ENCODE measurements around the gene LRP2. TPM values are rescaled to one million over a fixed set of nuclear protein-coding genes. Genes with fewer than 3 reads are reported as not detected.

The LRP2 gene
- total RNA-seq, 4 donors from 2014 or later, result under 0.01 to 0.35 (median 0.06) TPM; not detected in 1

DNA sequence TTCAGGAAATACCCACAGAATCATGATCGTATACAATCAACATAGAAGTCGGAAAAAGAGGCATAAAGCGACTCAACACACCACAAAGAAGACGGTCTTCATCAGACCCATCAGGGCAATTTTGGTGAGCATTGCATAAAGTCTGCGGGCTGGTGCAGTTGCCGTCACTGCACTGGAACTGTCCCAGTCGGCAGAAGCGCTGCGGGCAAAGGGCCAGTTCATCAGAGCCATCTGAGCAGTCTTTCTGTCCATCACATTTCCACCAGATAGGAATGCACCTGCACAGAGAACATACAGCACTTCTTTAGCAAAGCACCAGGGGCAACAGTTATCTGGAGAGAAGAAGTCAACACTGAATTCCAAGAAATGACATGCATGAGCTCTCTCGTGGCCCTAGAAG, 187.2 kb downstream of the LRP2 start:
- TF ChIP-seq CTCF (IDR thresholded peaks at IDR 0.05) (no peak), POLR2A (IDR thresholded peaks at IDR 0.05) (no peak)
- DNase-seq, result no peak
- no peaks in the 10 kb centered on the region for H3K27me3 ChIP-seq
- intact Hi-C loops (cut with DNase I; ENCODE audit: low total_unique reads), result no loop called here
- no peaks in the 10 kb centered on the region for H3K9me3 ChIP-seq
- H3K4me1 ChIP-seq, result no peaks in the 10 kb centered on the region
- no peaks in the 10 kb centered on the region for H3K36me3 ChIP-seq
- H3K27ac ChIP-seq, result no peak overlapping the region
- no peak overlapping the region for H3K4me3 ChIP-seq

DNA sequence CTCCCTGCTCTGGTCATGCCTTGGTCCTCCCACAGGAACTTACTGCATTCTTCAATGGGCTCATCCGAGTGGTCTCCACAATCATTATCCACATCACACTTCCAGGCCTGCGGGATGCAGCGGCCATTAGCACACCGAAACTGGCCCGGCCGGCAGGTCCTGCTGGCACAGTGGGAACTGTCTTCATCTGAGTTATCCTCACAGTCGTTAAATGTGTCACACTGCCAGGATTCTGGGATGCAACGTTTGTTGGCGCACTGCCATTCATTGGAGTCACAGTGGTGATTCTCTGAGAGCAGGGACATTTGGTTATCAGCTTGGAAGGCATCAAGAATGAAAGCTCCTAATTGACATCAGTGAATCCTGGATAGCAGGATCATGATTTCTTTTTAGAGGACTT, 188.5 kb downstream of the LRP2 start:
- no peak for DNase-seq
- H3K36me3 ChIP-seq, result no peaks in the 10 kb centered on the region
- intact Hi-C loops (cut with DNase I; ENCODE audit: low total_unique reads), result no loop called here
- no peak overlapping the region for H3K27ac ChIP-seq
- no peaks in the 10 kb centered on the region for H3K4me1 ChIP-seq
- no peaks in the 10 kb centered on the region for H3K27me3 ChIP-seq
- H3K9me3 ChIP-seq, result no peaks in the 10 kb centered on the region
- TF ChIP-seq CTCF (IDR thresholded peaks at IDR 0.05) (no peak), POLR2A (IDR thresholded peaks at IDR 0.05) (no peak)
- no peak overlapping the region for H3K4me3 ChIP-seq

DNA sequence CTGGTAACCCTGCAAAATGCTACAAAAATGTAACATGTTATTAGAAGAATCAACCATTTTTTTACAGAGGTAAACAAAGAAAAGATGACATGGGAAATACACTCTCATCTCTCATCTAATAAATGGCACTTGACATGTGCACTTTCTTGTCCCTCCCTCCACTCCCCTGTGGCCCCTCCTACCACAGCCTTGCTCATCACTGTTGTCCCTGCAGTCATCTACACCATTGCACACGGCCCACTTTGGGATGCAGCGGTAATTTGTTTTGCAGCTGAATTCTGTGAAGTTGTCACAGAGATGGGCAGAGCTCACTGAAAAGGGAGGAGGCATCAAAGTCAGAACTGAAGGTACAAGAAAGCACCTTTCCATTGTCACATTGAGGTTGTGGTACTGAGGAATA, 189.4 kb downstream of the LRP2 start:
- H3K27me3 ChIP-seq, result no peaks in the 10 kb centered on the region
- H3K36me3 ChIP-seq, result no peaks in the 10 kb centered on the region

GRCh38 chr2:169172151-169172735, 190.1 kb downstream of the LRP2 start:
- no peaks in the 10 kb centered on the region for H3K4me1 ChIP-seq
- no peak overlapping the region for H3K4me3 ChIP-seq
- no peaks in the 10 kb centered on the region for H3K9me3 ChIP-seq
- no peaks in the 10 kb centered on the region for H3K27me3 ChIP-seq
- intact Hi-C loops (cut with DNase I; ENCODE audit: low total_unique reads), result no loop called here
- H3K27ac ChIP-seq, result no peak overlapping the region
- no peak for DNase-seq
- TF ChIP-seq CTCF (IDR thresholded peaks at IDR 0.05) (no peak), POLR2A (IDR thresholded peaks at IDR 0.05) (no peak)
- no peaks in the 10 kb centered on the region for H3K36me3 ChIP-seq

More for the DNA sequence above, 189.4 kb downstream of the LRP2 start:
- Histone ChIP-seq H3K27ac (no peak overlapping the region), H3K4me1 (no peaks in the 10 kb centered on the region), H3K4me3 (no peak overlapping the region), H3K9me3 (no peaks in the 10 kb centered on the region)
- TF ChIP-seq POLR2A (IDR thresholded peaks at IDR 0.05) (no peak), CTCF (IDR thresholded peaks at IDR 0.05) (no peak)
- intact Hi-C loops (cut with DNase I; ENCODE audit: low total_unique reads), result no loop called here
- DNase-seq, result no peak

DNA sequence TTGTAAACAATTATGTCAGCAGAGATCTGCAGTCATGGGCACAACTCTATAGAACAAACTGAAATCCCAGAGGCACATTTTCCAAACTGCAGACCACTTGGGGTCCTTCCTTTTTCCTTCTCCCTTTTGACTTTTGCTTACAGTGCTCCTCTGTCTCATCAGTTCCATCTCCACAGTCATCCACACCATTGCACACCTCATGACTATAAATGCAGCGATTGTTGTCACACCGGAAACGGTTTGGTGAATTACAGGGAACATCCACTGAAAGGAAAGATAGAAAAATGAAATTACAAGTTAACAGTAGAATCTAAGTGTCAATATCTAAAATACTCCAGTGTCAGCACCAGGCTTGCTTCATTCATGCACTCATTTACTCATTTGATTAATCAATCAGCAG, 196.5 kb downstream of the LRP2 start:
- no peak overlapping the region for H3K27ac ChIP-seq
- H3K36me3 ChIP-seq, result no peaks in the 10 kb centered on the region
- no peak for TF ChIP-seq CTCF (IDR thresholded peaks at IDR 0.05)
- TF ChIP-seq POLR2A (IDR thresholded peaks at IDR 0.05), result no peak
- no peaks in the 10 kb centered on the region for H3K27me3 ChIP-seq
- H3K9me3 ChIP-seq, result no peaks in the 10 kb centered on the region
- DNase-seq, result no peak
- intact Hi-C loops (cut with DNase I; ENCODE audit: low total_unique reads), result no loop called here
- H3K4me1 ChIP-seq, result no peaks in the 10 kb centered on the region
- H3K4me3 ChIP-seq, result no peak overlapping the region

Measured in uterus (tissue), 4 donors.